H54 (cell line): ENCODE measurements around the gene CUL5.

Experiments
- DNase-seq: peaks from one replicate; pipeline ENCODE4 v3.0.0; 2011; ENCODE audit warnings: low spot score, mixed read lengths; ENCODE audit not compliant: insufficient read length
- FAIRE-seq: peaks from 3 replicates; lab custom pipeline; 2011; peaks lifted over from hg19 to GRCh38; lab: Jason Lieb, UNC
- POLR2A ChIP-seq: IDR thresholded peaks from 2 replicates; pipeline ENCODE4 v1.6.1; 2011; ENCODE audit warnings: low read depth, mild to moderate bottlenecking, low read length

CUL5 gene

GRCh38 chr11:108008656-108009496, at the start of gene CUL5:
TSS of gene CUL5 (plus strand) at chr11:108008898. CDS start at chr11:108009349, 451 bp downstream.
- peak; percentile 36 for FAIRE-seq
- TF ChIP-seq POLR2A = peak; percentile 43
- peak; percentile 77 for DNase-seq

- FAIRE-seq (no peak), DNase-seq (no peak)
- TF ChIP-seq POLR2A = no peak
These were observed 47.2 kb upstream of the CUL5 start for GRCh38 chr11:107961480-107961879.

- no peak for DNase-seq
- TF ChIP-seq POLR2A = no peak
- no peak for FAIRE-seq
These were observed 46.5 kb upstream of the CUL5 start for GRCh38 chr11:107962181-107962580.

- no peak for TF ChIP-seq POLR2A
- no peak for DNase-seq
- FAIRE-seq = no peak
These were observed 45.6 kb upstream of the CUL5 start for GRCh38 chr11:107963091-107963490.

GRCh38 chr11:107969219-107969618, 39.5 kb upstream of the CUL5 start:
- TF ChIP-seq POLR2A = no peak
- DNase-seq (no peak), FAIRE-seq (no peak)

GRCh38 chr11:107970049-107970448, 38.6 kb upstream of the CUL5 start:
- no peak for FAIRE-seq
- DNase-seq = no peak
- no peak for TF ChIP-seq POLR2A

- FAIRE-seq = no peak
- TF ChIP-seq POLR2A = no peak
These were observed 35.1 kb upstream of the CUL5 start for GRCh38 chr11:107973641-107974040.

GRCh38 chr11:107988397-107989158, 20.1 kb upstream of the CUL5 start:
- DNase-seq = no peak
- TF ChIP-seq POLR2A = no peak
- no peak for FAIRE-seq

More at GRCh38 chr11:107973641-107974040, 35.1 kb upstream of the CUL5 start:
- no peak for DNase-seq

- DNase-seq (no peak), FAIRE-seq (no peak)
- no peak for TF ChIP-seq POLR2A
These were observed 16.8 kb upstream of the CUL5 start for GRCh38 chr11:107991868-107992414.

- DNase-seq (no peak), FAIRE-seq (no peak)
- no peak for TF ChIP-seq POLR2A
These were observed 12.5 kb upstream of the CUL5 start for GRCh38 chr11:107996006-107996776.

- no peak for FAIRE-seq
- TF ChIP-seq POLR2A = no peak
- no peak for DNase-seq
These were observed 9.9 kb upstream of the CUL5 start for GRCh38 chr11:107998761-107999160.

GRCh38 chr11:107999759-108000455, 8.8 kb upstream of the CUL5 start:
- DNase-seq (peak; percentile 39), FAIRE-seq (peak; percentile 11)
- TF ChIP-seq POLR2A = no peak

- no peak for TF ChIP-seq POLR2A
- FAIRE-seq (no peak), DNase-seq (no peak)
These were observed 6.2 kb upstream of the CUL5 start for GRCh38 chr11:108002476-108002875.
